Stimulated activated CD4-positive, alpha-beta T cell treated with anti-CD3 and anti-CD28 coated beads, Interleukin-4, amount 100 ng/mL, for 48 hours (primary cell): ENCODE results near the gene FBXW11.

ENCODE experiments used
- DNase-seq, 2 donors: peaks; one replicate each; pipeline ENCODE4 v3.0.0-alpha.2; 2020; ENCODE audit warnings: low read depth in 2 of 2

Gene FBXW11

GRCh38 chr5:171841984-171842776 lies 164.3 kb downstream of the FBXW11 start:
- no peak for DNase-seq

DNA sequence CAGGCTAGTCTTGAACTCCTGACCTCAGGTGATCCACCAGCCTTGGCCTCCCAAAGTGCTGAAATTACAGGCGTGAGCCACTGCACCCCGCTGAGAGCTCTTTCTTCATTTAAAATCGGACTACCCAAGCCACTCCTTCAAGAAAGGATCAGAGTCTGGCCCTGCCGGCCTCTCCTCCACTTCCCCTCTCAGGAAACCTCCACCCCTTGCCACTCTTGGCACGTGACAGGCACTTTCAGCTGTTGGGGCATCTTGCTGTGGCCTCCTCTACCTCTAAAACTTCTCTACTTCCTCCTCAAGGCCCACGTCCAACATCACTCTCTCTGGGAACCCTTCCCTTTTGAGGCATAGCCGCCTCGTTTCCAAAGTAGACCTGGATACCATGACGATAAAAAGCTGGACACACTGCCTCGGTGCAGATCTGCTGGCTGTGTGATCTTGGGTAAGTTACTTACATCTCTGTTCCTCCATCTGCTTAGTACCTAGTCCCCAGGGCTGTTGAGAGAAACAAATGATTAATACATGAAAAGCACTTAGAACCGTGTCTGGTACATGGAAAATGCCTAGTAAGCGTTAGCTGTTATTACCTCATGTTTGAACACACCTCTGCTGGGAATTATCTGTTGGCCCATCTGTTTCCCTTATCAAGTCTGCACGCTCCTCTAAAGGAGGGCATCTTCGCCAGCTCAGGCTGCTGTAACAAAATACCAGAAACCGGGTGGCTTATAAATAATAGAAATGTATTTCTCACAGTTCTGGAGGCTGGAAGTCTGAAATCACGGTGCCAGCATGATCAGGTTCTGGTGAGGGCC lies 165.5 kb downstream of the FBXW11 start:
- no peak for DNase-seq

DNA sequence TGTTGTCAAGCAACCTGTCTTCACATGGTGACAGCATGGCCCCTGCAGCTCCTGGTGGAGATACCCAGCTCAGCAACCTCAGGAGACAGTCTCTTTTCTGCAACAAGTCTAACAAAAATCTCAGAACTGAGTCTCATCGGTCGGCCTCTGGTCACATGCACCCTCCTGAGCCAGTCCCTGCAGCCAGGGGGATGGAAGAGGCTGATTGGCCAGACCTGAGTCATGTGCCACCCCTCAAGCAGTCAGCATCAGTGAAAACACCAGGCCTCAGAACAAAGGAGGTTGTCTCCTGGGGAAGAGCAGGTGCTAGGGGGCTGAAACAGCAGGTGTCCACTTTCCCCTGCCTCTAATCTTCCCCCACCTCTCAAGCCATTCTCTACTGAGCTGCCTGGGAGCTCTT lies 166.4 kb downstream of the FBXW11 start:
- DNase-seq = no peak

DNA sequence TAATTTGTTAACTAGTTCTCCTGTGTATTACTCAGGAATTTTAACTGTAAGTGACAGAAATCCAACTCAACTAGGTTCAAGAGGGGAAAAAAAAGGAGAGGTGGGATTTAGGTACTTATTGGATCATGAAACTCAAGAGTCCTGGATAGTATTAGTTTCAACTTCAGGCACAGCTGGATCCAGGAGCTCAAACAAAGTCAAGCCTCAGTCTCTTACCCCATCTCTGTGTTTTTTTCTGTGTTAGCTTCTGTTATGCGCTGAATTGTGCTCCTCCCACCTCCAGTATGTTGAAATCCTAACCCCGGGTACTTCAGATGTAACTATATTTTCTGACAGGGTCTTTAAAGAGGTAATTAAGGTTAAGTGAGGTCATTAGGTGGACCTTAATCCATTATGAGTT lies 167.3 kb downstream of the FBXW11 start:
- DNase-seq = no peak

GRCh38 chr5:171838066-171838465 lies 168.4 kb downstream of the FBXW11 start:
- DNase-seq = no peak

- no peak for DNase-seq
Measured at GRCh38 chr5:171837522-171837921, 168.9 kb downstream of the FBXW11 start.

GRCh38 chr5:171835066-171835465 lies 171.4 kb downstream of the FBXW11 start:
- DNase-seq = no peak

DNA sequence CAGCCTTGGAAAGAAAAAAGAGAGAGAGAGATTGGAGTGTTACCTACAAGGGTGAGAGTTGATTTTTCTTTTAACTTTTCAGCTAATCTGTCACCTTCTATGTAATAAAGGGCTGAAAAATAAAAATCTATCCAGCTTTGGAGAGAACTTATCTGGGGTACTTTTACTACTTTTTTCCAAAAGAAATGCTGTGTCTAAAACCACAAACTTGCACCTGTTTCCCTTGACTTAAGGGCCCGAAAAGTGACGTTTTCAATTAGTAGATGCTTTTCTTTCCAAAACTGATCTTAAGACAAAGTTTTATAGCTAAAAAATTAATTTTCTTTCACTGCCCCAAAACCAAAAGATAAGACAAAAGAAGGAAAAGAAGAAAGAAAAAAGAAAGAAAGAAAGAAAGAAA lies 172.0 kb downstream of the FBXW11 start:
- DNase-seq = no peak

- DNase-seq = no peak
Measured at GRCh38 chr5:171832775-171833174, 173.7 kb downstream of the FBXW11 start.

GRCh38 chr5:171830686-171831085 lies 175.8 kb downstream of the FBXW11 start:
- no peak for DNase-seq

- no peak for DNase-seq
Measured at GRCh38 chr5:171827162-171827561, 179.3 kb downstream of the FBXW11 start.

GRCh38 chr5:171826132-171826531 lies 180.3 kb downstream of the FBXW11 start:
- DNase-seq = no peak

GRCh38 chr5:171825051-171825450 lies 181.4 kb downstream of the FBXW11 start:
- no peak for DNase-seq

- no peak for DNase-seq
Measured at GRCh38 chr5:171823269-171823668, 183.2 kb downstream of the FBXW11 start.

- DNase-seq = no peak
Measured at GRCh38 chr5:171821286-171821685, 185.2 kb downstream of the FBXW11 start.

- DNase-seq = no peak
Measured at GRCh38 chr5:171820561-171820960, 185.9 kb downstream of the FBXW11 start.

GRCh38 chr5:171816666-171817065 lies 189.8 kb downstream of the FBXW11 start:
- no peak for DNase-seq

GRCh38 chr5:171813813-171814490 lies 192.5 kb downstream of the FBXW11 start:
- no peak for DNase-seq

GRCh38 chr5:171813270-171813669 lies 193.2 kb downstream of the FBXW11 start:
- DNase-seq = no peak
